ENCODE measurements around the gene ENKUR.

DNA sequence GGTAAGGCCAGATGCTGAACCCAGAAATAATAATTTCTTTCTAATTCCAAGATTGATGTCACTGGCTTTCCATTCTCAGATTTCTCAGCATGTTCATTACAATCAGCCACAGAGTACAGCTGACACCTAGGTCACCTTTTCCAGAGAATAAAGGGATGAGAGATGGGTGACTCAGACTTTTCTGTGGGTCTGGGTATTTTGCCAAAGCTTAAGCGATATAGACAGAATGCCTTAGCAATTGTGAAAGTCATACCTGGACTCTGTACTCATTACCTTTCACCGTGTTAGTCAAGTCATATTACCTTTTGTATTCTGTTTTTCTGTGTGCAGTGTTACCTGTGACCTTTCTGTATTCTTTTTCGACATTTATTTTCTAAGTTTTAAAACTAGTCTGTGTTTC is 53.0 kb downstream of the ENKUR start:
- no peak for TF ChIP-seq EZH2 (IDR thresholded peaks at IDR 0.05; ENCODE audit: low read length, unreplicated experiment)
- TF ChIP-seq, protein P1, sequence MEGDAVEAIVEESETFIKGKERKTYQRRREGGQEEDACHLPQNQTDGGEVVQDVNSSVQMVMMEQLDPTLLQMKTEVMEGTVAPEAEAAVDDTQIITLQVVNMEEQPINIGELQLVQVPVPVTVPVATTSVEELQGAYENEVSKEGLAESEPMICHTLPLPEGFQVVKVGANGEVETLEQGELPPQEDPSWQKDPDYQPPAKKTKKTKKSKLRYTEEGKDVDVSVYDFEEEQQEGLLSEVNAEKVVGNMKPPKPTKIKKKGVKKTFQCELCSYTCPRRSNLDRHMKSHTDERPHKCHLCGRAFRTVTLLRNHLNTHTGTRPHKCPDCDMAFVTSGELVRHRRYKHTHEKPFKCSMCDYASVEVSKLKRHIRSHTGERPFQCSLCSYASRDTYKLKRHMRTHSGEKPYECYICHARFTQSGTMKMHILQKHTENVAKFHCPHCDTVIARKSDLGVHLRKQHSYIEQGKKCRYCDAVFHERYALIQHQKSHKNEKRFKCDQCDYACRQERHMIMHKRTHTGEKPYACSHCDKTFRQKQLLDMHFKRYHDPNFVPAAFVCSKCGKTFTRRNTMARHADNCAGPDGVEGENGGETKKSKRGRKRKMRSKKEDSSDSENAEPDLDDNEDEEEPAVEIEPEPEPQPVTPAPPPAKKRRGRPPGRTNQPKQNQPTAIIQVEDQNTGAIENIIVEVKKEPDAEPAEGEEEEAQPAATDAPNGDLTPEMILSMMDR (conservative IDR thresholded peaks at IDR 0.05; ENCODE audit: low read depth, low read length): no peak

Measured in PC-3 (cell line).